Measurements from ENCODE around the gene ITPKB.

The ITPKB gene

GRCh38 chr1:226632922-226633351, 106.1 kb downstream of the ITPKB start:
- DNase-seq (ENCODE audit: low read depth), result peak; percentile 44
- TF ChIP-seq MYC (IDR thresholded peaks at IDR 0.05; ENCODE audit: low read depth, low read length), result no peak
- TF ChIP-seq CTCF (IDR thresholded peaks at IDR 0.05; ENCODE audit: low read depth, low read length), result no peak
- TF ChIP-seq, protein P1, sequence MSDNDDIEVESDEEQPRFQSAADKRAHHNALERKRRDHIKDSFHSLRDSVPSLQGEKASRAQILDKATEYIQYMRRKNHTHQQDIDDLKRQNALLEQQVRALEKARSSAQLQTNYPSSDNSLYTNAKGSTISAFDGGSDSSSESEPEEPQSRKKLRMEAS (IDR thresholded peaks at IDR 0.05; ENCODE audit: low read depth, low read length), result no peak
- TF ChIP-seq POLR2A (IDR thresholded peaks at IDR 0.05; ENCODE audit: extremely low read depth, insufficient read length), result no peak
- H3K4me3 ChIP-seq (ENCODE audit: low read depth, low read length), result no peak overlapping the region

GRCh38 chr1:226632169-226632879, 106.8 kb downstream of the ITPKB start:
- H3K4me3 ChIP-seq (ENCODE audit: low read depth, low read length), result no peak overlapping the region
- no peak for DNase-seq (ENCODE audit: low read depth)
- TF ChIP-seq POLR2A (IDR thresholded peaks at IDR 0.05; ENCODE audit: extremely low read depth, insufficient read length) (no peak), CTCF (IDR thresholded peaks at IDR 0.05; ENCODE audit: low read depth, low read length) (no peak), MYC (IDR thresholded peaks at IDR 0.05; ENCODE audit: low read depth, low read length) (no peak)
- TF ChIP-seq, protein P1 (IDR thresholded peaks at IDR 0.05; ENCODE audit: low read depth, low read length), result no peak

DNA sequence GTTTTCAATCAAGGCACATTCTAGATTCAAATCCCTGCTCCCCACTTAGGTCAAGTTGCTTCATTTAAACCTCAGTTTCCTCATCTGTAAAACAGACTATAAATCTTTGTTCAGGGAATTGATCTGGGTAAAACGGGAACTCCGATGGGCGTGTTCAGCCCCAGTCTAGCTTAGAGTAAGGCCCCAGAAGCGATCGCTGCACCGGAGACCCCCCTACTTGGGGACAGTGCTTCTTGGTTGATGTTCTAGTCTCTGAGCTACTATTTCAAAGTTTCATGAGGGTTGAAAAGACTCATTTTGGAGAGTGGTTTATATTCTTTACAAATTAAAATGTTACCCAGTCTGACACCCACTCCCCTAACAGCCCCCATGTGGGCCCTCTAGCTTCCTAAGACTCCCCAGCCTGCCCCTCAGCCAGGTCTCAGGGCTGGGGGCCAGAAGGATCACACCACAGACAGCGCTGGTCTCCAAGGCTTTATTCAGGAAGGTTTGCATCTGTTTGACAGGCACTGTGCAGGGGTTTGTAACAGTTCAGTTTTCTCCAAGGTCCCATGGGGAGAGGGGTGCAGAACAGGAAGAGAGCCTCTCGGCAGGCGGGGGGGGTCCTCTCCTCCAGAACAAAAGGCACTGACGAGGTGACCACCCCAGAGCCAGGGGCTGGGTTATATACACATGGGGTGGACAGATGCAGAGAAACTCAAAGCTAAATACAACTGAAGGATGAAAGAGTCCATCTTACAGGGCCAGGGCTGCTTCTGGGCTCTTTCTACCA, 107.7 kb downstream of the ITPKB start:
- TF ChIP-seq POLR2A (IDR thresholded peaks at IDR 0.05; ENCODE audit: extremely low read depth, insufficient read length), result no peak
- TF ChIP-seq CTCF (IDR thresholded peaks at IDR 0.05; ENCODE audit: low read depth, low read length), result no peak
- TF ChIP-seq MYC (IDR thresholded peaks at IDR 0.05; ENCODE audit: low read depth, low read length), result no peak
- TF ChIP-seq, protein P1 (IDR thresholded peaks at IDR 0.05; ENCODE audit: low read depth, low read length), result no peak
- no peak overlapping the region for H3K4me3 ChIP-seq (ENCODE audit: low read depth, low read length)
- no peak for DNase-seq (ENCODE audit: low read depth)

DNA sequence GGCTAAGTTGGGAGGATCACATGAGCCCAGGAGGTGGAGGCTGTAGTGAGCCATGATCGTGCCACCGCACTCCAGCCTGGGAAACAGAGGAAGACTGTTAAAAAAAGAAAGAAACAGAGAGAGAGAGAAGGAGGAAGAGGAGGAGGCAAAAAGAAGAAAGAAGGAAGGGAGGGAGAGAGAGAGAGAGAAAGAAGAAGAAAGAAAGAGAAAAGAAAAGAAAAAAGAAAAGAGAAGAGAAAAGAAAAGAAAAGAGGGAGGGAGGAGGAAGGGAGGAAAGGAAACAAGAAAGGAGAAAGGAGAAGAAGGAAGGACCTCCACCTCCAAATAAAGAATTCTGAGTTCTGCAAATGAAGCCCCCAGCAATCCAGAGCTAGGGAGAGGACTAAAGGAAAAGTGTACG, 108.5 kb downstream of the ITPKB start:
- no peak overlapping the region for H3K4me3 ChIP-seq (ENCODE audit: low read depth, low read length)
- TF ChIP-seq CTCF (IDR thresholded peaks at IDR 0.05; ENCODE audit: low read depth, low read length) (no peak), MYC (IDR thresholded peaks at IDR 0.05; ENCODE audit: low read depth, low read length) (no peak), POLR2A (IDR thresholded peaks at IDR 0.05; ENCODE audit: extremely low read depth, insufficient read length) (no peak)
- TF ChIP-seq, protein P1 (IDR thresholded peaks at IDR 0.05; ENCODE audit: low read depth, low read length), result no peak
- DNase-seq (ENCODE audit: low read depth), result no peak

- H3K4me3 ChIP-seq (ENCODE audit: low read depth, low read length), result no peak overlapping the region
- TF ChIP-seq, protein P1 (IDR thresholded peaks at IDR 0.05; ENCODE audit: low read depth, low read length), result no peak
- TF ChIP-seq POLR2A (IDR thresholded peaks at IDR 0.05; ENCODE audit: extremely low read depth, insufficient read length) (no peak), CTCF (IDR thresholded peaks at IDR 0.05; ENCODE audit: low read depth, low read length) (no peak), MYC (IDR thresholded peaks at IDR 0.05; ENCODE audit: low read depth, low read length) (no peak)
- DNase-seq (ENCODE audit: low read depth), result no peak
Observed at GRCh38 chr1:226629896-226630550, 109.1 kb downstream of the ITPKB start.
